LNCaP clone FGC (cell line): ENCODE measurements around the gene RAET1E.
A peak's percentile ranks its signal among the peaks of the same experiment; 100 is the strongest.
"Not testable (repeated sequence)": the region's sequence is repeated elsewhere in the genome, so short reads cannot be mapped to it uniquely, and the experiment has no call there.

Experiments used
- DNase-seq: peaks from one replicate; pipeline ENCODE4 v3.0.0-alpha.2; 2011; ENCODE audit warnings: low read depth
- H3K4me3 ChIP-seq: 2 replicates; pipeline ENCODE4 v1.5.1; 2011; ENCODE audit warnings: mild to moderate bottlenecking, low read depth, low read length, control low read depth
- CTCF ChIP-seq: IDR thresholded peaks from 2 replicates; pipeline ENCODE4 v1.5.1; 2012; ENCODE audit warnings: mild to moderate bottlenecking; ENCODE audit not compliant: control insufficient read depth, insufficient read depth; ENCODE audit errors: extremely low read depth

The RAET1E gene

GRCh38 chr6:149897855-149898744 lies at the start of gene RAET1E:
Gene RAET1E (minus strand): TSS chr6:149898113. CDS start chr6:149890901, 7,212 bp downstream.
- TF ChIP-seq CTCF: no peak
- H3K4me3 ChIP-seq: no peak within 1 kb of the TSS
- DNase-seq: no peak

- DNase-seq, H3K4me3 ChIP-seq: not testable (repeated sequence)
Measured at GRCh38 chr6:149947533-149947932, 49.6 kb upstream of the RAET1E start.

- not testable (repeated sequence) for H3K4me3 ChIP-seq, DNase-seq
Measured at GRCh38 chr6:149946631-149947030, 48.7 kb upstream of the RAET1E start.

GRCh38 chr6:149945276-149945675 lies 47.4 kb upstream of the RAET1E start:
- H3K4me3 ChIP-seq, DNase-seq: not testable (repeated sequence)

GRCh38 chr6:149943321-149943720 lies 45.4 kb upstream of the RAET1E start:
- H3K4me3 ChIP-seq, DNase-seq: not testable (repeated sequence)

- no peak for DNase-seq
- H3K4me3 ChIP-seq: peak overlapping the region; percentile 59
- no peak for TF ChIP-seq CTCF
Measured at GRCh38 chr6:149942461-149942829, 44.5 kb upstream of the RAET1E start.

GRCh38 chr6:149941583-149942460 lies 43.9 kb upstream of the RAET1E start, which contains the start of gene ULBP2:
Gene ULBP2 (plus strand): TSS chr6:149942014. CDS start chr6:149942073, 59 bp downstream.
- peak; percentile 28 for DNase-seq
- no peak for TF ChIP-seq CTCF
- peak within 1 kb of the TSS; percentile 59 for H3K4me3 ChIP-seq

- no peak for TF ChIP-seq CTCF
- DNase-seq: no peak
- no peak overlapping the region for H3K4me3 ChIP-seq
Measured at GRCh38 chr6:149940672-149940982, 42.7 kb upstream of the RAET1E start.
